Activated CD4-positive, CD25-positive, alpha-beta regulatory T cell treated with anti-CD3 and anti-CD28 coated beads, Interleukin-2, amount 50 U/mL, for 16 hours (primary cell): Measurements from ENCODE around the gene ERRFI1.

Source experiments
- DNase-seq: peaks from one replicate; pipeline ENCODE4 v3.0.0-alpha.2; 2020; ENCODE audit warnings: low read depth, low spot score

The ERRFI1 gene

DNA sequence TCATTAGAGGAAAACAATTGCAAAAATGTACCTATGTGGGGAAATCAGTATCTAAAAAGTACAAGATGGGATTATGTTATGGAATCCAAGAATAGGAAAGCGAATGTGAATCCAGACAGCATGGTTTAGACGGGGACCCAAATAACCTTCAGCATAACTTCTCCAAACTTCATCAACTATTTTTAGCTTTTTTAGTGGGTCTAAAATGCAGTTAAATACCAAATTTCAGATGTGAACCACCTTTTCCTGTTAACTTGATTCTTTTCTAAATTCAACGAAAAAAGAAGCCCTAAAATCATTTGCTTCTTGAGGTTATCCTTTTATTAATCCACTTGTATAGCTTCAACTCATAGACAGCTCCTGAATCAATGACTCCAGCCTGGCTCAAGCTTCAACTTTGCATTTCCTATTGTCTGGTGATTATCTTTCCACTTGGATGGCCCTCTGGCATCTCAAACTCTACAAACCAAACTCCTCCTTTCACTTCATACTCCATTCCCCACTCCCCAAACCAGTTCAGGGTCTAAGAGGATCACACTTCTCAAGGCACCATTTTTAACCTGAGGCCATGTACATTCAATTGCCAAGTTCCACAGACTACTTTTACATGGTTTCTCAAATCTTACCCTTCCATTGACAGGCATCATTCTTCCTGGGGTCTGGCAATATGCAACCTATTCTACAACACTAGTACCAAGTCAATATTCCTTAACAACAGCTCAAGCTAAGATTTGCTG lies 7.4 kb downstream of the ERRFI1 start:
- DNase-seq = no peak

GRCh38 chr1:8017495-8018197 lies 8.5 kb downstream of the ERRFI1 start:
- no peak for DNase-seq

DNA sequence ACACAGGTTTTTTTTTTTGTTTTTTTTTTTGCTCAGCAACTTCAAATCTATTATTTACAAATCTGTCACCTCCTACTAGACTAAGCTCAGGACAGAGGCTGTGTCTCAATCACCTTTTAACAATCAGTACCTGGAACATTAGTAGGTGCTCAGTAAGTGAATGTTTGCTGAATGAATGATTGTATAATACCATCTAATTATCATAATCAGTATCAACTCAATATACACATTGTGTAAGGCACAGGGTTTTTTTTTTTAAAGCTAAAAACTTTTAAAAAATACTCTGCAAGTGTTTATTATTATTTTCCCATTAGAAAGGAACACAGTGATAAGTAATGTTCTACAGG lies 9.2 kb downstream of the ERRFI1 start:
- no peak for DNase-seq

- DNase-seq = no peak
These were observed 9.8 kb downstream of the ERRFI1 start for GRCh38 chr1:8016210-8016894.

DNA sequence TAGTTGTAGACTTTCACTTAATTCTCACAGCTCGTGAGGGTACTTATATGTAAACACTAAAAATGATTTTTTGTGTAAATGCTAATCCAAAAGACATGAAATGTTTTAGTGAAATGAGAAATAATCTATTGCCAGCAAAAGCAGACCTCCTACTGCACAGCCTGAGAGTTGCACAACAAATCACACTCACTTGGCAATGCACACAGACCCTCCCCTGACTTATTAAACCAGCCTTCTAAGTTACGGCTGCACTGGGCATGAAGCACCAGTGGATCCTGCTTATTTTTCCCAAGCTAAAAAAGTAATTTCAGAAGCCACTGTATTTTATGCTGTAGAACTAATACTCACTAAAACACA lies 10.3 kb downstream of the ERRFI1 start:
- DNase-seq = no peak

DNA sequence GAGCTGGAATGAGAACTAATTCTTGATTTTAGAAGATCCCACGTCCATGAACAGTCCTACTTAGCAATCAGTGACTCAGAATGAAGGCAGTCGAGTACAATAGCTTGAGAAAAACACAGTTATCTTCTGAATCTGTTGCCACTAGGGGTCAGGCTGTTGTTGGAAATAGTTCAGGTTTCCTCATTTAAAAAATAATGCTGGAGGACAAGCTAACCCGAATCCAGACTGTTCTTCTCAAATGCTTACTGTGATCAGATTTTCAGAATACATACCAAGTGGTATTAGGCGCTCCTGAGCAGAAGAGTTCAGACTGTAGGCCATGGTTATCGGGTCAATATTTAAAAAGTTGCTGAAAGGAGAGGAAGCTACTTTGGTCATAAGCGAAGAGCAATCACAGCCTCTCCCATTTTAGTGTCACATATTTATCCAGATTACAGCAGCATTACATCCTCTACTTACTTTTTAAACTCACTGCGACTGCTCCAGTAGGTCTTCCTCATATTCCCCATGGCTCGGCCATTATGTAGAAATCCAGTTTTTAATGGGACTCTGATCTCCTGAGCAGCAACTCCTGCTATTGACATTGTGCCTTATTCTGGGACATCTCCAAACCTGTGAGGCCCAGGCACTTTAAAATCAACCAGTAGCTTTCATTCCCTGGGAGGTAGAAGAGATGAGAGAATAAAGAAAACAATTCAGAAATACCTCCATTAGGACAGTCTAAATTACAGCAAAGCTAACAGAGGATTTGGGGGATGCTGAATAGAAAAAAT lies 10.9 kb downstream of the ERRFI1 start:
- peak; percentile 28 for DNase-seq

DNA sequence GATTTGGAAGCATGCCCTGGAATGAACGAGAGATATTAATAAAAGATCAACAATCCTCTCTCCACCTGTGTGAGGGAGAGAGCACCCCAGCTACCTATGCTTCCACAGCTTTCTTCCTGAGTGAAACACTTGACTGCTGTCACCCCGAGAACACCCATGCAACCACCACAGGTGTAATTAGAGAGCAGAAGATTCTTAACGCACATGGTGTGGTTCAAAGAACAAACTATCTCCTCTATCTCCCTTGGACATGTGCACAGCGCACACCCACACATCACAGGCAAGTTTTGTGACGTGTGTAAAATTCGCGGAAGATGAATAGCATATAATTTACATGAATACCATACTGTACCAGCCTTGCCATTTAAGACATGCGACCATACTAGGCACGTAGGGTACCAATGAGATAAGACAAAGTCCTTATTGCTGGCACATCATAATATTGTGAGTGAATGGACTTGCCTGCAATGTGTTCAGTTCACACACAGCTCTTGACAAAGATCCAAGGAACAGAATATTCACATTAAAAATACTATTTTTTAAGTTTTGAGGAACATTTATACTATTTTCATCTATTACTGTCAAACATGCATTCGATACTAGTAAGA lies 11.6 kb downstream of the ERRFI1 start:
- no peak for DNase-seq

GRCh38 chr1:8013800-8014199 lies 12.3 kb downstream of the ERRFI1 start:
- no peak for DNase-seq

GRCh38 chr1:8013399-8013798 lies 12.7 kb downstream of the ERRFI1 start:
- no peak for DNase-seq

GRCh38 chr1:8012955-8013354 lies 13.2 kb downstream of the ERRFI1 start:
- DNase-seq = no peak

DNA sequence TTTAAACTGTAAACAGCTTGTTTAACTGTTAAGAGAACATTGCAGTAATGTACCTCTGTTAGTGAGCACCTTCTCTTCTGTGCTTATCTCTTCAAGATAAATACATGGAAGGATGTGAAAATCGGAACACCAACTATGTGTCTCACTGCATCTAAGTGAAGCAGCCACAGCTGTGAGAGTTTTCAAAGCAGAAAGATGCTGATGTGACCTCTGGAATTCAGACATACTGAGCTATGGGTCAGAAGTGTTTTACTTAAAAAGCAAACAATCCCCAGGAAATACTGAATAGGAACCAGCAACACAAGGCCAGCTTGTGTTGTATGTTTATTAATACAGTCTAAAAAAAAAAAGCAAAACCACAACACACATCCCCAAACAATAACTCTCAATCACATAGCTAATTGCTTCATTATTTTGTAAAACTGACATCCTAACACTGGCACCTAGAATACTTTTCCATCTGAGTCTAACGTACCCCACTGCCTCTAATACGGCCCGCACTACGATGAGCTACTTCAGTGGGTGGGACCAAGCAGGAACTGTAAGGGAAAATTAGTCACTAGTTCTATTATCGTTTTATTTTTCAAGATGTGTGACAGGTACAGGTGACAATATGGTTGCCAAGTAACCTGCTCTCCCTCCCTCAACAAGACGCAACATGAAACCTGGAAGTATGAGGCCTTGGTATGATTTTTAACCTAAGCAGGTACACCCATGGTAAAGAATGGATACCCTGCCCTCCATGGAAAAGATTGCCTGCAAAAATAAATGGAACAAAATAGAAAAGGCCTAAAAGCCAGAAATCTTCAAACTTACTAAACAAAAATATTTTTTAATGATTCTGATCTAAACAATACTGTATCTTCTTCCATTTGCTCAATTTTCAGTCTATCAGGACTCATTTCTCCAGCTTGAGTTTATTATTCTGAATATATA lies 13.9 kb downstream of the ERRFI1 start:
- DNase-seq = no peak

GRCh38 chr1:8011016-8011415 lies 15.1 kb downstream of the ERRFI1 start:
- DNase-seq = no peak

GRCh38 chr1:8010080-8010664 lies 15.9 kb downstream of the ERRFI1 start:
- DNase-seq = no peak

DNA sequence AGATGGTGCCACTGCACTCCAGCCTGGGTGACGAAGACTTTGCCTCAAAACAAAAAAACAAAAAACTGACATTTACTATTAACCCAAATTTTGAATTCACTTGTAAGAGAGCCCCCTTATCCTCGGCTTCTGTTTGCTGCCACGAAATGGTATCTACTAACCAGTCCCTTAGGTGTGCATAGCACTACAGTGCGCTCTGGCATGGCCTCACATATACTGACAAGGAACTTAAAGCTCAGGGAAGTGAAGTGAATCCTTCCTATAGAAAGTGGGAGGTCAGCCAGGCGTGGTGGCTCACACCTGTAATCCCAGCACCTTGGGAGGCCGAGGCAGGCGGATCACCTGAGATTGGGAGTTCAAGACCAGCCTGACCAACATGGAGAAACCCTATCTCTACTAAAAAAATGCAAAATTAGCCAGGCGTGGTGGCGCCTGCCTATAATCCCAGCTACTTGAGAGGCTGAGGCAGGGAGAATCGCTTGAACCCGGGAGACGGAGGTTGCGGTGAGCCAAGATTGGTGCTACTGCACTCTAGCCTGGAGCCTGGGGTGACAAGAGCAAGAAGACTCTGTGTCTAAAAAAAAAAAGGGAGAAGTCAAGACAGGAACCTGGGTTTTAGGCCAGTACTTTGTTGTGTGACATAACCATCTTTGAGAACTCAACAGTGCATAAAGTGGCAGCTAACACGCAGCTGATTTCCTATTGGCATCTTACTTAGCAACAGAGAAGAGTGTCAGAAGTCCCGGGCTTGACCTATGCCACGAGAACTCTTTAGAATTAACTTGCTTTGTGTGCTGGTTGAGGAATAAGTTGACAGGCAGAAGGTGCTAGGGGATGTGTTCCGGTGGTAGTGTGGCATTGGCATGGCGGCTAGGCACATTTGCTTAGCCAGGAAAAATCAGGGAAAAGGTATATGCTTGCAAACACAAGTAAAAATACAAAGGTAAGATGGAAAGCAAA lies 16.8 kb downstream of the ERRFI1 start:
- no peak for DNase-seq

DNA sequence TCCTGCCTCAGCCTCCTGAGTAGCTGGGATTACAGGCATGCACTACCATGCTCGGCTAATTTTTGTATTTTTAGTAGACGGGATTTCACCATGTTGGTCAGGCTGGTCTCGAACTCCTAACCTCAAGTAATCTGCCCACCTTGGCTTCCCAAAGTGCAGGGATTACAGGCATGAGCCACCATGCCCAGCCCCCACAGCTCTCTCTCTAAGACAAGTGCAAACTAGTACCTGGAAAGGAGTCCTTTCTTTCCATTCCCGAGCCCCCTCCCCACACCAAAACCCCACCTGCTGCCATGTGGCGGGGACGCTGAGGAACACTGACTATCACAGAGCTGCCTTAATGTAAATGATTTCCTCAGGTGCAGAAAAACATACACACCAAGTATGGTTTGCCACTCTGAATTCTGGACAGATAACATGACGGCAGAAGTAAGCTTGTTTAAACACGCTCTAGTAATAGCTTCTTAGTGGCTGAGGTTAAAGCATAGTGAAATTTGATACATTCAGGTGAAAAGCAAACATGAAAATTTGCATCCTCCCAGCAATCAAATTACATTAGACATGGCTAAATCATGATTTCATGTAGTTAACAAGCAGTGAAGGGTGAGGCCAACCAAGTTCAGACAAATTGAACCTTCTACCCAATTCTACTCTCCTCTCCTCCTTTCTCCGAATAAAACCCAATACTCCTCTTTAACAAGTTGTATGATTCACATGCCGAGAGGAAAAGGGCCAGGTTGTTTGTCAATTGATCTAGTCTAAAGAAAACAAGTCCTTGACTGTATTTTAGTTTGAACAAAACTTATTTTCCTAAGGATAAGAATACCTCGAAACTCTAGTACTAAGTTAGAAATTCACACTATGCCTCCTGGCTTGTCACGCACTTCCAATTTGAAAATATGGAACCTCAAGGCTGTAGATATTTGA lies 19.8 kb downstream of the ERRFI1 start:
- no peak for DNase-seq

DNA sequence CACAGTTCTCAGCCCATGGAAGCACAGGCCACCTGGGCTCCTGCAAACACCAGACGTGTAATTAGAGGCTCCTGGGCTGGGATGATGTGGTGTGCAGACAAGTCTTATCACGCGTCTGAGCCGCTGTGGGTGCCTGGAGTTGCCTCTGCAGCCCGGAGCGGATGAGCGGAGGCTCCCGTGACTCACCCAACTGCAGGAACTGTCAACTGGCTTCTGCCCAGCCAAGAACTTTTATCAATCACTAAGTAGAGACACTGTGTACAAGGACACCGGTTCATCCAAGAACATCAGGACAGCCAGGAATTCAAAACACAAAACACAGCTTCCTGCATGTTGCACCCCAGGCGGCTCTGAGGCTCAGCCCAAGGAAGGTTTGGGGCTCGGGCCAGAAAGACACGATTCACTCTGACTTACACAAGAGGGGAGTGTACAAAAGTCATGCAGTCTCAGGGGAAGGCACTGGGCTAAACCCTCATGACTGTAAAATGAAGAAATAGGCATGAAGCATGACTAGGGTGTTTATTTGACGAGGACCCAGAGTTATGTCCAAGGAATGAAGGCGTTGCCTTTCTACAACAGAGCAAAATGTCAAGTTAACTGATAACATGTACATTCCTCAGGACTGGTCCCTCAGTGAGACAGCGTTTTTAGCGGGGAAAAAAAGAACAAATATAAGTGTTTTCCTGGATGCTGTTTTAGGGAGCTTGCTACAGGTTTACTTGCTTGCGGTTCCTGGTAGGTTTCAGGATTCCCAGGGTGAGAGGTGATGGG lies 21.1 kb downstream of the ERRFI1 start:
- DNase-seq = no peak

GRCh38 chr1:8004113-8004802 lies 21.9 kb downstream of the ERRFI1 start:
- no peak for DNase-seq
